Breast epithelium (tissue), 3 donors: ENCODE measurements around the gene GANAB.

Experiments
- POLR2A ChIP-seq: fragments of 450-650 bp; IDR thresholded peaks from one replicate; pipeline ENCODE4 v1.6.1; 2016; ENCODE audit warnings: antibody characterized with exemption, mild to moderate bottlenecking, moderate library complexity
- TF ChIP-seq, protein P1 (sequence below), 3 donors: fragments of 450-650 bp; IDR thresholded peaks; one replicate each; pipeline ENCODE4 v1.5.1; 2016 to 2017; ENCODE audit warnings: antibody characterized with exemption in 3 of 3, mild to moderate bottlenecking in 3 of 3, moderate library complexity in 3 of 3

DNA sequence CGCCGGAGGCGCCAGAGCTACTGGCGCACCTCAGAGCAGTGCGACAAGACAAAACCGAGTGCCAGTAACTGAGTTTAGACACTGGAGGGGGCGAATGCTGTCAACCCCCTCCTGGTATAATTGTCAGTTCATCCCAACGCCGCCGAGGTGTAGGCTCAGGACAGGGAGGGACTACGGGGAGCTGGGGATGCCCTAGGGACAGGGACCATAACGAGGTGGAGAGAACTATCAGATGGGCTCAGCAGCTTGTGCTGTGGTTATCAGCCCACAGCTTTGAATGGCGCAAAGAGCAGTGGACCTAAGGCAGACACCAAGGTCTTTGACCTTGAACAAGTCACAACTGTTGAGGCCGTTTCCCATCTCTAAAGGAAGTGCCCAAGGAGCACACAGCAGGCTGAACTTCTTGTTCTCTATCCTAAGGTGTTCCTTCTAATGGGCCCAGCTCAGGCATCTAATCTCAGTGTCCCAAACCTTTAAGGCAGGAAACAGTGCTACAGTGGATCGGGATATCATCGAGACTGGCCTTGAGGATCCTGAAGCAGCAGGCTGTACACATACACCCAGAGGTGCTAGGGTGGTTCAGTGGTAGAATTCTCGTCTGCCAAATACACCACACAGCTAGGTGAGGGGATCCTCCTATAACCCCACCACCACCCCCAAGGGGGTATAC lies 54.1 kb downstream of the GANAB start:
- TF ChIP-seq POLR2A: no peak
- TF ChIP-seq, protein P1, sequence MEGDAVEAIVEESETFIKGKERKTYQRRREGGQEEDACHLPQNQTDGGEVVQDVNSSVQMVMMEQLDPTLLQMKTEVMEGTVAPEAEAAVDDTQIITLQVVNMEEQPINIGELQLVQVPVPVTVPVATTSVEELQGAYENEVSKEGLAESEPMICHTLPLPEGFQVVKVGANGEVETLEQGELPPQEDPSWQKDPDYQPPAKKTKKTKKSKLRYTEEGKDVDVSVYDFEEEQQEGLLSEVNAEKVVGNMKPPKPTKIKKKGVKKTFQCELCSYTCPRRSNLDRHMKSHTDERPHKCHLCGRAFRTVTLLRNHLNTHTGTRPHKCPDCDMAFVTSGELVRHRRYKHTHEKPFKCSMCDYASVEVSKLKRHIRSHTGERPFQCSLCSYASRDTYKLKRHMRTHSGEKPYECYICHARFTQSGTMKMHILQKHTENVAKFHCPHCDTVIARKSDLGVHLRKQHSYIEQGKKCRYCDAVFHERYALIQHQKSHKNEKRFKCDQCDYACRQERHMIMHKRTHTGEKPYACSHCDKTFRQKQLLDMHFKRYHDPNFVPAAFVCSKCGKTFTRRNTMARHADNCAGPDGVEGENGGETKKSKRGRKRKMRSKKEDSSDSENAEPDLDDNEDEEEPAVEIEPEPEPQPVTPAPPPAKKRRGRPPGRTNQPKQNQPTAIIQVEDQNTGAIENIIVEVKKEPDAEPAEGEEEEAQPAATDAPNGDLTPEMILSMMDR (IDR thresholded peaks at IDR 0.05): no peak
